GM04504 (cell line): ENCODE measurements around the gene KDM1B.
A peak's percentile ranks its signal among the peaks of the same experiment; 100 is the strongest.
"Not testable (repeated sequence)": the region's sequence is repeated elsewhere in the genome, so short reads cannot be mapped to it uniquely, and the experiment has no call there.

Experiments used
- DNase-seq: peaks from one replicate; pipeline ENCODE4 v3.0.0-alpha.2; 2012; ENCODE audit warnings: low read depth

KDM1B gene

GRCh38 chr6:18148304-18149025 lies 6.8 kb upstream of the KDM1B start:
- peak; percentile 91 for DNase-seq

GRCh38 chr6:18151391-18151790 lies 3.8 kb upstream of the KDM1B start:
- not testable (repeated sequence) for DNase-seq

GRCh38 chr6:18151801-18152200 lies 3.4 kb upstream of the KDM1B start:
- no peak for DNase-seq

- no peak for DNase-seq
These were observed 1.9 kb upstream of the KDM1B start for GRCh38 chr6:18153311-18153703.

GRCh38 chr6:18154507-18155149 lies 594 bp upstream of the KDM1B start, which contains the start of gene TPMT:
TPMT (minus strand) TSS chr6:18155077; CDS start chr6:18149127, 5,950 bp downstream.
- DNase-seq: no peak

GRCh38 chr6:18155864-18156421 lies 721 bp downstream of the KDM1B start:
- no peak for DNase-seq

- no peak for DNase-seq
These were observed 5.7 kb downstream of the KDM1B start for GRCh38 chr6:18160911-18161310.

GRCh38 chr6:18161431-18161830 lies 6.2 kb downstream of the KDM1B start:
- DNase-seq: no peak

- DNase-seq: no peak
These were observed 7.2 kb downstream of the KDM1B start for GRCh38 chr6:18162401-18162800.

- DNase-seq: no peak
These were observed 10.5 kb downstream of the KDM1B start for GRCh38 chr6:18165751-18166150.

- no peak for DNase-seq
These were observed 11.3 kb downstream of the KDM1B start for GRCh38 chr6:18166312-18167036.

GRCh38 chr6:18168264-18168663 lies 13.0 kb downstream of the KDM1B start:
- DNase-seq: no peak

GRCh38 chr6:18171871-18172270 lies 16.6 kb downstream of the KDM1B start:
- DNase-seq: no peak

- not testable (repeated sequence) for DNase-seq
These were observed 21.0 kb downstream of the KDM1B start for GRCh38 chr6:18176198-18176597.

GRCh38 chr6:18177286-18177965 lies 22.2 kb downstream of the KDM1B start:
- DNase-seq: no peak

GRCh38 chr6:18178960-18179615 lies 23.9 kb downstream of the KDM1B start:
- no peak for DNase-seq

GRCh38 chr6:18179770-18180356 lies 24.6 kb downstream of the KDM1B start:
- DNase-seq: no peak

GRCh38 chr6:18182568-18182967 lies 27.3 kb downstream of the KDM1B start:
- DNase-seq: no peak

- no peak for DNase-seq
These were observed 28.5 kb downstream of the KDM1B start for GRCh38 chr6:18183766-18184165.

GRCh38 chr6:18185624-18186023 lies 30.4 kb downstream of the KDM1B start:
- DNase-seq: no peak

- no peak for DNase-seq
These were observed 30.8 kb downstream of the KDM1B start for GRCh38 chr6:18186033-18186432.
